OCI-LY7 (cell line): ENCODE measurements around the gene CD8A.

ENCODE experiments used
- CTCF ChIP-seq: fragments of 200-600 bp; sonication (generic); conservative IDR thresholded peaks from 2 replicates; pipeline ENCODE4 v1.5.1; 2014; ENCODE audit warnings: mild to moderate bottlenecking, antibody characterized with exemption, low read length, moderate library complexity, mixed read lengths
- EZH2phosphoT487 ChIP-seq: fragments of 200-600 bp; sonication (generic); IDR thresholded peaks from 2 replicates; pipeline ENCODE4 v1.6.1; 2018; ENCODE audit warnings: low read depth, borderline replicate concordance, mild to moderate bottlenecking, mixed run types, antibody characterized with exemption, low read length, moderate library complexity, mixed read lengths

- TF ChIP-seq CTCF (no peak), EZH2phosphoT487 (no peak)
Measured at GRCh38 chr2:86831537-86831936, 40.8 kb upstream of the CD8A start.
